HEK293 (cell line): Measurements from ENCODE around the gene MFSD2A.

Experiments
- CTCF ChIA-PET: fragments of 350-600 bp; formaldehyde crosslinking; extraction: SDS; loops from one replicate; lab custom pipeline; 2021; ENCODE audit warnings: antibody characterized with exemption; lab: Yijun Ruan, JAX
- POLR2A ChIA-PET: fragments of 300-600 bp; formaldehyde crosslinking; extraction: SDS; loops from one replicate; lab custom pipeline; 2020; ENCODE audit warnings: antibody characterized with exemption, inconsistent platforms; lab: Yijun Ruan, JAX
- H3K27ac ChIP-seq: fragments of 200-500 bp; sonication (Bioruptor generic); 2 replicates; pipeline ENCODE4 v1.5.1; 2014; ENCODE audit warnings: low read depth, low read length, control low read depth, inconsistent platforms; ENCODE audit errors: extremely low read depth
- H3K36me3 ChIP-seq, 2 experiments: fragments of 200-500 bp in 1 of 2; sonication (Bioruptor generic) in 1 of 2; 1 replicate in 1 of 2; 2 replicates in 1 of 2; pipeline ENCODE4 v1.5.1; 2014 to 2017; ENCODE audit warnings: inconsistent platforms in 2 of 2, low read length in 2 of 2; ENCODE audit not compliant: control insufficient read depth in 2 of 2, insufficient read depth in 1 of 2
- H3K4me1 ChIP-seq: fragments of 200-500 bp; sonication (Bioruptor generic); 2 replicates; pipeline ENCODE4 v1.5.1; 2014; ENCODE audit warnings: mild to moderate bottlenecking, low read length, inconsistent platforms; ENCODE audit not compliant: control insufficient read depth, insufficient read depth
- H3K4me3 ChIP-seq: 2 replicates; pipeline ENCODE4 v1.5.1; 2011; ENCODE audit warnings: low read depth, mild to moderate bottlenecking, control low read depth, low read length, moderate library complexity
- H3K9me3 ChIP-seq: fragments of 200-500 bp; sonication (Bioruptor generic); 2 replicates; pipeline ENCODE4 v1.5.1; 2014; ENCODE audit warnings: low read depth, low read length, inconsistent platforms; ENCODE audit not compliant: control insufficient read depth, insufficient read depth
- GLIS1 ChIP-seq: fragments of 450-650 bp; formaldehyde crosslinking; IDR thresholded peaks from 2 replicates; pipeline ENCODE4 v1.5.1; 2016; ENCODE audit warnings: missing biosample characterization, missing genetic modification characterization
- HIC1 ChIP-seq: fragments of 450-650 bp; formaldehyde crosslinking; IDR thresholded peaks from 2 replicates; pipeline ENCODE4 v1.5.1; 2016; ENCODE audit warnings: missing biosample characterization, missing genetic modification characterization
- KLF8 ChIP-seq: fragments of 450-650 bp; formaldehyde crosslinking; IDR thresholded peaks from 2 replicates; pipeline ENCODE4 v1.5.1; 2016; ENCODE audit warnings: missing biosample characterization, missing genetic modification characterization
- MEIS1 ChIP-seq: sonication (generic); formaldehyde crosslinking; IDR thresholded peaks from 2 replicates; pipeline ENCODE4 v1.8.1; 2022; ENCODE audit warnings: missing genetic modification reagents, mild to moderate bottlenecking, borderline replicate concordance
- OSR2 ChIP-seq: fragments of 450-650 bp; formaldehyde crosslinking; IDR thresholded peaks from 2 replicates; pipeline ENCODE4 v1.5.1; 2016; ENCODE audit warnings: missing biosample characterization, missing genetic modification characterization
- OVOL3 ChIP-seq: fragments of 450-650 bp; formaldehyde crosslinking; IDR thresholded peaks from 2 replicates; pipeline ENCODE4 v1.5.1; 2016; ENCODE audit warnings: missing biosample characterization, missing genetic modification characterization
- PRDM2 ChIP-seq: fragments of 450-650 bp; formaldehyde crosslinking; IDR thresholded peaks from 2 replicates; pipeline ENCODE4 v1.5.1; 2016; ENCODE audit warnings: missing biosample characterization, missing genetic modification characterization, borderline replicate concordance
- PRDM4 ChIP-seq: fragments of 450-650 bp; formaldehyde crosslinking; IDR thresholded peaks from 2 replicates; pipeline ENCODE4 v1.5.1; 2017; ENCODE audit warnings: missing biosample characterization, missing genetic modification characterization
- ZBTB11 ChIP-seq: fragments of 450-650 bp; formaldehyde crosslinking; conservative IDR thresholded peaks from 2 replicates; pipeline ENCODE4 v1.5.1; 2016; ENCODE audit warnings: low read depth, missing biosample characterization, missing genetic modification characterization
- ZBTB20 ChIP-seq: fragments of 450-650 bp; formaldehyde crosslinking; IDR thresholded peaks from 2 replicates; pipeline ENCODE4 v1.5.1; 2016; ENCODE audit warnings: missing biosample characterization, missing genetic modification characterization
- ZEB2 ChIP-seq: fragments of 450-650 bp; formaldehyde crosslinking; IDR thresholded peaks from 2 replicates; pipeline ENCODE4 v1.5.1; 2016; ENCODE audit warnings: missing biosample characterization, missing genetic modification characterization
- ZIC2 ChIP-seq: fragments of 450-650 bp; formaldehyde crosslinking; IDR thresholded peaks from 2 replicates; pipeline ENCODE4 v1.5.1; 2016; ENCODE audit warnings: missing biosample characterization, missing genetic modification characterization
- ZNF114 ChIP-seq: fragments of 450-650 bp; formaldehyde crosslinking; IDR thresholded peaks from 2 replicates; pipeline ENCODE4 v1.5.0; 2017; ENCODE audit warnings: missing biosample characterization, missing genetic modification characterization
- ZNF23 ChIP-seq: fragments of 450-650 bp; formaldehyde crosslinking; IDR thresholded peaks from 2 replicates; pipeline ENCODE4 v1.5.1; 2016; ENCODE audit warnings: missing biosample characterization, missing genetic modification characterization, borderline replicate concordance
- ZNF350 ChIP-seq: fragments of 450-650 bp; formaldehyde crosslinking; IDR thresholded peaks from 2 replicates; pipeline ENCODE4 v1.5.0; 2017; ENCODE audit warnings: missing biosample characterization, mild to moderate bottlenecking, missing genetic modification characterization
- ZNF658 ChIP-seq: fragments of 450-650 bp; formaldehyde crosslinking; IDR thresholded peaks from 2 replicates; pipeline ENCODE4; 2016; ENCODE audit warnings: missing biosample characterization, missing genetic modification characterization
- ZNF785 ChIP-seq: fragments of 450-650 bp; formaldehyde crosslinking; IDR thresholded peaks from 2 replicates; pipeline ENCODE4 v1.5.1; 2016; ENCODE audit warnings: missing biosample characterization, missing genetic modification characterization
- ZSCAN4 ChIP-seq: fragments of 450-650 bp; formaldehyde crosslinking; IDR thresholded peaks from 2 replicates; pipeline ENCODE4 v1.5.1; 2017; ENCODE audit warnings: missing biosample characterization, missing genetic modification characterization

MFSD2A gene

GRCh38 chr1:39959651-39960333, 4.8 kb downstream of the MFSD2A start:
- TF ChIP-seq ZIC2 (tag by site-specific recombination) (peak; percentile 69), GLIS1 (peak; percentile 90), OVOL3 (tag by site-specific recombination) (no peak)
- TF ChIP-seq, all 188 proteins: peak for 2
- Histone ChIP-seq H3K36me3 (peaks cover 0 to 52% of the 10 kb centered on the region in 2 experiments; a peak in 2 of 3 replicates), H3K4me3 (no peak overlapping the region), H3K4me1 (no peaks in the 10 kb centered on the region), H3K27ac (no peak overlapping the region), H3K9me3 (no peaks in the 10 kb centered on the region)
- POLR2A ChIA-PET = no interaction called here
- CTCF ChIA-PET = interaction anchor here (0.9 to 2.5 kb wide), 4 partner anchors 12 to 41 kb away, joined by 3 to 8 read pairs (median 3); no protein-coding TSS in a partner anchor

- Histone ChIP-seq H3K36me3 (peaks cover 0 to 59% of the 10 kb centered on the region in 2 experiments; a peak in 2 of 3 replicates), H3K27ac (no peak overlapping the region), H3K4me1 (no peaks in the 10 kb centered on the region), H3K4me3 (no peak overlapping the region), H3K9me3 (no peaks in the 10 kb centered on the region)
- ChIA-PET CTCF (interaction anchor here (0.9 to 2.5 kb wide), 3 partner anchors 12 to 41 kb away, joined by 3 to 8 read pairs (median 3); no protein-coding TSS in a partner anchor), POLR2A (no interaction called here)
- TF ChIP-seq ZSCAN4 (tag by site-specific recombination) = no peak
- no peak for TF ChIP-seq ZNF658 (tag by site-specific recombination)
- TF ChIP-seq MEIS1 = no peak
- TF ChIP-seq ZNF114 (tag by site-specific recombination) = no peak
- no peak for TF ChIP-seq HIC1
- no peak for TF ChIP-seq ZBTB20
- no peak for TF ChIP-seq KLF8 (tag by site-specific recombination)
- TF ChIP-seq ZNF350 (tag by site-specific recombination) = no peak
- TF ChIP-seq PRDM4 = no peak
- no peak for TF ChIP-seq OSR2 (tag by site-specific recombination)
- TF ChIP-seq PRDM2 (tag by site-specific recombination) = no peak
- TF ChIP-seq GLIS1 = no peak
- TF ChIP-seq ZNF23 (tag by site-specific recombination) = no peak
- no peak for TF ChIP-seq ZEB2
- no peak for TF ChIP-seq ZBTB11 (tag by site-specific recombination)
- no peak for TF ChIP-seq ZNF785 (tag by site-specific recombination)
Measured at GRCh38 chr1:39960431-39960958, 5.5 kb downstream of the MFSD2A start.
